BJ (cell line): ENCODE data around the gene PCNT. TPM values are rescaled to one million over a fixed set of nuclear protein-coding genes. Genes with fewer than 3 reads are reported as not detected.

Experiments used
- CTCF ChIA-PET: fragments of 350-600 bp; formaldehyde crosslinking; extraction: SDS; loops from one replicate; lab custom pipeline; 2021; ENCODE audit warnings: antibody characterized with exemption, inconsistent platforms; lab: Yijun Ruan, JAX
- POLR2A ChIA-PET: fragments of 300-600 bp; sonication (Branson Sonifier 250); formaldehyde crosslinking; extraction: SDS; loops from one replicate; lab custom pipeline; 2021; ENCODE audit warnings: antibody characterized with exemption; lab: Charles Lee
- DNase-seq: peaks from one replicate; pipeline ENCODE4 v3.0.0-alpha.2; 2011; ENCODE audit warnings: low read depth
- H3K27me3 ChIP-seq: 2 replicates; pipeline ENCODE4 v1.6.0; 2011; ENCODE audit warnings: low read length; ENCODE audit not compliant: control insufficient read depth, insufficient read depth
- H3K36me3 ChIP-seq: 2 replicates; pipeline ENCODE4 v1.5.1; 2011; ENCODE audit warnings: low read length; ENCODE audit not compliant: control insufficient read depth, insufficient read depth
- H3K4me3 ChIP-seq: 2 replicates; pipeline ENCODE4 v1.5.1; 2011; ENCODE audit warnings: low read depth, mild to moderate bottlenecking, control low read depth, low read length
- polyA plus RNA-seq: library from polyadenylated mRNA; depleted of rRNA; stranded (reverse); fragments of >200 nt; gene quantifications from 2 replicates; pipeline ENCODE4 v1.2.3, GENCODE V29; 2011
- TF ChIP-seq, protein P1 (sequence below): IDR thresholded peaks from 2 replicates; pipeline ENCODE4 v1.5.1; 2011; ENCODE audit warnings: low read depth, mild to moderate bottlenecking, control low read depth, inconsistent platforms, low read length, moderate library complexity; ENCODE audit not compliant: insufficient read depth

Gene PCNT
- polyA plus RNA-seq, 1 experiment: 11.0 TPM

DNA sequence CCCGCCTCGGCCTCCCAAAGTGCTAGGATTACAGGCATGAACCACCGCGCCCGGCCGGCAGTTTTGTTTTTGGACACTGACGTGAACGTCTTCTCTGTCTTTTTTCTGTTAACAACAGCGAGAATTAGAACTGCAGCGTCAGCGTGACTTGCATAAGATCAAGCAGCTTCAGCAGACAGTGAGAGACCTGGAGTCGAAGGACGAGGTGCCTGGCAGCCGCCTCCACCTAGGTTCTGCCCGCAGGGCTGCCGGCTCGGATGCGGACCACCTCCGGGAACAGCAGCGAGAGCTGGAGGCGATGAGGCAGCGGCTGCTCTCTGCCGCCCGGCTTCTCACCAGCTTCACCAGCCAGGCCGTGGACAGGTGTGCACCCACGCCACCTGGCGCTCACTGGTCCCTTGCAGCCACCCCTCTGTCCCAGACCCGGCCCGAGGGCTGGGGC lies 111.9 kb downstream of the PCNT start:
- Histone ChIP-seq H3K4me3 (no peak overlapping the region), H3K36me3 (peaks cover 27% of the 10 kb centered on the region), H3K27me3 (no peaks in the 10 kb centered on the region)
- POLR2A ChIA-PET: no interaction called here
- no peak for DNase-seq
- CTCF ChIA-PET: no interaction called here
- TF ChIP-seq, protein P1, sequence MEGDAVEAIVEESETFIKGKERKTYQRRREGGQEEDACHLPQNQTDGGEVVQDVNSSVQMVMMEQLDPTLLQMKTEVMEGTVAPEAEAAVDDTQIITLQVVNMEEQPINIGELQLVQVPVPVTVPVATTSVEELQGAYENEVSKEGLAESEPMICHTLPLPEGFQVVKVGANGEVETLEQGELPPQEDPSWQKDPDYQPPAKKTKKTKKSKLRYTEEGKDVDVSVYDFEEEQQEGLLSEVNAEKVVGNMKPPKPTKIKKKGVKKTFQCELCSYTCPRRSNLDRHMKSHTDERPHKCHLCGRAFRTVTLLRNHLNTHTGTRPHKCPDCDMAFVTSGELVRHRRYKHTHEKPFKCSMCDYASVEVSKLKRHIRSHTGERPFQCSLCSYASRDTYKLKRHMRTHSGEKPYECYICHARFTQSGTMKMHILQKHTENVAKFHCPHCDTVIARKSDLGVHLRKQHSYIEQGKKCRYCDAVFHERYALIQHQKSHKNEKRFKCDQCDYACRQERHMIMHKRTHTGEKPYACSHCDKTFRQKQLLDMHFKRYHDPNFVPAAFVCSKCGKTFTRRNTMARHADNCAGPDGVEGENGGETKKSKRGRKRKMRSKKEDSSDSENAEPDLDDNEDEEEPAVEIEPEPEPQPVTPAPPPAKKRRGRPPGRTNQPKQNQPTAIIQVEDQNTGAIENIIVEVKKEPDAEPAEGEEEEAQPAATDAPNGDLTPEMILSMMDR: no peak

DNA sequence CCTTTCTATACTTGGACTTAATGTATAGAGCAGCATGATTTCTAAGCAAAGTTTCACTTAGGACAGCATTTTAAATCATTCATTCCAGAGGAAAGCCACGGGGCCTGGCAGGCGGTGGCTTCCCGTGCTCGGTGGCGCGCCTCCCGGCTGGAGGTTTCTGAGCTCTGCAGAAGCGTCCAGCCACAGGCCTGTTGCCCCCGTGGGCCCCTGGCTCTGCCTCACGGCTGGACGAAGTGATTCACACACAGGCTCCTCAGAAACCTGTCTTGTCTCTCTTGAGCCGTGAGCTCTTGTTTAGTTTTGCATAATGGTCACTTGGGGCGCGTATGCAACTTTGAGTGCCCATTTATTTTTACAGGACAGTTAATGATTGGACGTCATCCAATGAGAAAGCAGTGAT lies 112.7 kb downstream of the PCNT start:
- Histone ChIP-seq H3K27me3 (no peaks in the 10 kb centered on the region), H3K36me3 (peaks cover 29% of the 10 kb centered on the region), H3K4me3 (no peak overlapping the region)
- ChIA-PET CTCF (no interaction called here), POLR2A (no interaction called here)
- DNase-seq: no peak
- TF ChIP-seq, protein P1: no peak

DNA sequence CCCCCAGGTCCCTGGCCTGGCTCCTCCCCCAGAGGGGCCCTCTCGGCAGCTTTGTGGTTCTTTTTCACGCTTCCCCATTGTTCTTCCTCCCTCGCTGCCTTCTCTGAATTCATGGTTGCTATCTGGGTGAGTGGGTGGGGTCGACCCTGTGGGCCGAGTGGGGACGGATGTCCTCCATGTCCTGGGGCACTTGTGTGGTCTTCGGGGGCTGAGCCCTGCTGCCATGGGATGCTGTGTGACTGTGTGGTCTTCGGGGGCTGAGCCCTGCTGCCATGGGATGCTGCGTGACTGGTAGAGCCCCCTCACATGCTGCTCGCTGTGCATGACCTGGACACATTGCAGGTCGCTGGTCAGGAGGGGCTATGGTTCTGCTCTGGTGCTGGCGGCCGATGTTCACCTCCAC lies 113.1 kb downstream of the PCNT start:
- H3K36me3 ChIP-seq: peaks cover 29% of the 10 kb centered on the region
- TF ChIP-seq, protein P1: no peak
- DNase-seq: no peak
- no peak overlapping the region for H3K4me3 ChIP-seq
- ChIA-PET POLR2A (no interaction called here), CTCF (no interaction called here)
- no peaks in the 10 kb centered on the region for H3K27me3 ChIP-seq

DNA sequence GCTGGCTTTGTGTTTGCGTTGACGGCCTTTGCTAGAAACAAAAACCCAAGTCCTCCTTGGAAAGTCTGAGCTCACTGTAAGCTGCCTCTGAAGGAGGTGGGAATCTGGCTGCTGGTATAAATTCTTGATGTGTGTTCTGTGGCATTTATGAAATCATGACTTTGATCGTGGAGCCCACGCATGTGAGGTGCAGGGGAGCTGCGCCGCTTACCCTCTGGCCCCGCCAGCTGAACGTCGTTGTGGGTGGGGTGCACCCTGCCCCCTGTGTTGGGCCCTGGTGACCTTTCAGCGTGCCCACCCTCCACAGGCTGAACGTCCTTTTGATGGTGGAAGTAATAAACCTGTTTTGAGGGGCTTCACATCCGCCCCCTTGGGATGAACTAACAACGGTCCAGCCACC lies 113.6 kb downstream of the PCNT start:
- DNase-seq: no peak
- peaks cover 30% of the 10 kb centered on the region for H3K36me3 ChIP-seq
- CTCF ChIA-PET: no interaction called here
- H3K4me3 ChIP-seq: no peak overlapping the region
- TF ChIP-seq, protein P1: no peak
- H3K27me3 ChIP-seq: no peaks in the 10 kb centered on the region
- POLR2A ChIA-PET: no interaction called here

DNA sequence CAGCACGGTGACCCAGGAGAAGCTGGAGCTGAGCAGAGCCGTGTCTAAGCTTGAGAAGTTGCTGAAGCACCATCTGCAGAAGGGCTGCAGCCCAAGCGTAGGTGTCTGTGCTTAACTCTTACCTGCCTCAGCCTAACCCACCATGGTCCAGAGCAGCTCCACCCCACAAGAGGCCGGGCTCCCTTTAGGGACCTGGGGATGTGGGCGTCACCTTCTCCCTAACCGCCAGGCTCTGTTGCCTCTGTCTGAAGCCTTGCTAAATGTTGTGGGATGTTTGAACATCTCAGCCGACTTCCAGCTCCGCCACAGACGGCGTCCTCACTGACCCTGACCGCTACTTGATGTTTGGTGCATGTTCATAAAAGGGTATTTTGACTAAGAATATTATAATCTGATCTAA lies 114.3 kb downstream of the PCNT start:
- H3K36me3 ChIP-seq: peaks cover 35% of the 10 kb centered on the region
- CTCF ChIA-PET: no interaction called here
- POLR2A ChIA-PET: no interaction called here

More for the DNA sequence above, 114.3 kb downstream of the PCNT start:
- Histone ChIP-seq H3K27me3 (no peaks in the 10 kb centered on the region), H3K4me3 (no peak overlapping the region)
- TF ChIP-seq, protein P1: no peak
- no peak for DNase-seq
